A549 (cell line): Measurements from ENCODE around the gene FUT1.
"Not testable (repeated sequence)": the region's sequence is repeated elsewhere in the genome, so short reads cannot be mapped to it uniquely, and the experiment has no call there.

Experiments
- BHLHE40 ChIP-seq: IDR thresholded peaks from 2 replicates; pipeline ENCODE4 v1.6.1; 2012; ENCODE audit warnings: low read depth, low read length, inconsistent platforms
- CTCF ChIP-seq: fragments of >200 bp; sonication (Bioruptor Twin); formaldehyde crosslinking; IDR thresholded peaks from 3 replicates; pipeline ENCODE4 v1.5.1; 2016
- EP300 ChIP-seq, 2 experiments: fragments of >200 bp; sonication (Bioruptor Twin); formaldehyde crosslinking; IDR thresholded peaks; 2 replicates in 1 of 2; 3 replicates in 1 of 2; pipeline ENCODE4 v1.6.1; 2016 to 2017
- ESRRA ChIP-seq: fragments of 150-350 bp; IDR thresholded peaks from 2 replicates; pipeline ENCODE4 v1.6.1; 2014; ENCODE audit warnings: mild to moderate bottlenecking, low read length, borderline replicate concordance
- HDAC2 ChIP-seq: fragments of 200-600 bp; sonication (generic); IDR thresholded peaks from 2 replicates; pipeline ENCODE4 v1.6.1; 2016
- MAFK ChIP-seq: fragments of 450-650 bp; IDR thresholded peaks from 2 replicates; pipeline ENCODE4 v1.6.1; 2014; ENCODE audit not compliant: partially characterized antibody
- MAZ ChIP-seq: fragments of 150-350 bp; IDR thresholded peaks from 2 replicates; pipeline ENCODE4 v1.6.1; 2014; ENCODE audit warnings: antibody characterized with exemption, low read depth, low read length, borderline replicate concordance
- NFE2L2 ChIP-seq: fragments of 150-350 bp; conservative IDR thresholded peaks from 2 replicates; pipeline ENCODE4 v1.6.1; 2014; ENCODE audit warnings: low read length
- POLR2A ChIP-seq: IDR thresholded peaks from 2 replicates; pipeline ENCODE4 v1.6.1; 2012; ENCODE audit warnings: mild to moderate bottlenecking, low read length
- POLR2AphosphoS2 ChIP-seq: conservative IDR thresholded peaks from 2 replicates; pipeline ENCODE4 v1.6.1; 2012; ENCODE audit warnings: low read length, improper control_type of control experiment, inconsistent platforms

- TF ChIP-seq NFE2L2; ESRRA; CTCF; MAZ; HDAC2; BHLHE40; POLR2A; MAFK; EP300 (IDR thresholded peaks at IDR 0.05); POLR2AphosphoS2: not testable (repeated sequence)
These were observed 34.3 kb downstream of the FUT1 start for GRCh38 chr19:48718106-48718505.
